GM12864 (cell line): Measurements from ENCODE around the gene MAP4.

Experiments
- DNase-seq: peaks from one replicate; pipeline ENCODE4 v3.0.0-alpha.2; 2011; ENCODE audit warnings: low read depth
- H3K4me3 ChIP-seq: 2 replicates; pipeline ENCODE4 v1.5.1; 2011; ENCODE audit warnings: mild to moderate bottlenecking, low read depth, low read length, control low read depth
- TF ChIP-seq, protein P1 (sequence below): IDR thresholded peaks from 2 replicates; pipeline ENCODE4 v1.5.1; 2011; ENCODE audit warnings: low read depth, mild to moderate bottlenecking, moderate library complexity, low read length, control low read depth, inconsistent platforms; ENCODE audit errors: missing control alignments

MAP4 gene

DNA sequence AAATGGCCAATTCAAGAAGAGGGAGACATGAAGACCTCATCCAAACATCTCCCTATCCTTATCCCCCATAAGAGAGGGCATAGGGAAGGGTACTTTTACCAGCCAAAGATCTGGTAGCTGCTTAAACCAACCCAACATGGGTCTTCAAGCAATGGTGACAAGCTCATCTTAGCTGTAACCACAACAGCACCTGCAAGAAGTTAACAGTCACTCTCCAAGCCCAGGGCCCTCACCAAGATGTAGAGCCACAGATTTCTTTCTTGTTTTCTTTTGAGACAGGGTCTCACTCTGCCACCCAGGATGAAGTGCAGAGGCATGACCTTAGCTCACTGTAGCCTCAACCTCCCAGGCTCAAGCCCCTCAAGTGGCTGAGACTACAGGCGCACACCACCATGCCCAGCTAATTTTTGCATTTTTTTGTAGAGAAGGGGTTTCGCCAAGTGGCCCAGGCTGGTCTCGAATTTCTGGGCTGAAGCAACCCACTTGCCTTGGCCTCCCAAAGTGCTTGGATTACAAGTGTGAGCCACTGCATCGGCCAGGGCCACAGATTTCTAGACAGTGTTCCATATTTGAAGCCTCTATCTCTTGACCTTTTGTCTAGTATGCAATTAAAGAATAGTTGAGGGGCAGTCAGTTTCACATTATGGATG, 156.1 kb downstream of the MAP4 start:
- DNase-seq = no peak
- TF ChIP-seq, protein P1, sequence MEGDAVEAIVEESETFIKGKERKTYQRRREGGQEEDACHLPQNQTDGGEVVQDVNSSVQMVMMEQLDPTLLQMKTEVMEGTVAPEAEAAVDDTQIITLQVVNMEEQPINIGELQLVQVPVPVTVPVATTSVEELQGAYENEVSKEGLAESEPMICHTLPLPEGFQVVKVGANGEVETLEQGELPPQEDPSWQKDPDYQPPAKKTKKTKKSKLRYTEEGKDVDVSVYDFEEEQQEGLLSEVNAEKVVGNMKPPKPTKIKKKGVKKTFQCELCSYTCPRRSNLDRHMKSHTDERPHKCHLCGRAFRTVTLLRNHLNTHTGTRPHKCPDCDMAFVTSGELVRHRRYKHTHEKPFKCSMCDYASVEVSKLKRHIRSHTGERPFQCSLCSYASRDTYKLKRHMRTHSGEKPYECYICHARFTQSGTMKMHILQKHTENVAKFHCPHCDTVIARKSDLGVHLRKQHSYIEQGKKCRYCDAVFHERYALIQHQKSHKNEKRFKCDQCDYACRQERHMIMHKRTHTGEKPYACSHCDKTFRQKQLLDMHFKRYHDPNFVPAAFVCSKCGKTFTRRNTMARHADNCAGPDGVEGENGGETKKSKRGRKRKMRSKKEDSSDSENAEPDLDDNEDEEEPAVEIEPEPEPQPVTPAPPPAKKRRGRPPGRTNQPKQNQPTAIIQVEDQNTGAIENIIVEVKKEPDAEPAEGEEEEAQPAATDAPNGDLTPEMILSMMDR = no peak
- H3K4me3 ChIP-seq = no peak overlapping the region

DNA sequence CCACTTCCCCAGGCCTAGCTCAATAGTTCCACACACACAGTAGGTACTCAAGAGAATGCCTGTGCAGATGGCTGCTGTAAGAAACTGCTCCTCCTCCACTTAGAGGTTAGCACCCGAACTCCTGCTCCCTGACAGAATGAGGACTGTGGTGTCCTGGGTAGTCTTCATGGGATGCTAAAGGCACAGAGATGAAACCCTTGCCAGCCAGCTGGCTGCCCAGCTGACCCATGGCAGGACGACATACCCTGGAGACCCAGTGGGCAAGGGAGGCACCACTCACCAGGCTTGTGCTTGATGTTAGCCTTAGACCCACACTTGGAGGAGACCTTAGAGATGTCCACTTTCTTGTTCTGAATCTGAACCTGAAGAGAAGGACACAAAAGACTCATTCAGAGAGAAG, 159.1 kb downstream of the MAP4 start:
- TF ChIP-seq, protein P1 = no peak
- H3K4me3 ChIP-seq = no peak overlapping the region
- DNase-seq = no peak

DNA sequence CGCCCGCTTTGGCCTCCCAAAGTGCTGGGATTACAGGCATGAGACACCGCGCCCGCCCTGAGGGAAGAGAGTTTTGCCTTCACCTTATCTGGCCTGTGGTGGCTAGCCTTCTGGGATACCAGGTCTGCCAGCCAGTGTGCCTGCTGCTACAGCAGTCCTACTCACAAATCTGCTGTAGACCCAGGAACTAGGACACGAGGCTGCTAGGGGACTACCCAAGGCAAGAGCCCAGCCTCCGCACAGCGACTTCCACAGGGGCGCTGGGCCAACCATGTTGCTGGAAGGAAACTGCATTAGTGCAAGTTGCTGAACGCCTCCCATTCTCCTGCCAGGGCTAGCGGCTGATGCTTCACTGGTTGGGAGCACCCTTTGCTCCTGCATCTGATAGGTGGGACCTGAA, 159.5 kb downstream of the MAP4 start:
- no peak overlapping the region for H3K4me3 ChIP-seq
- DNase-seq = no peak
- TF ChIP-seq, protein P1 = no peak

DNA sequence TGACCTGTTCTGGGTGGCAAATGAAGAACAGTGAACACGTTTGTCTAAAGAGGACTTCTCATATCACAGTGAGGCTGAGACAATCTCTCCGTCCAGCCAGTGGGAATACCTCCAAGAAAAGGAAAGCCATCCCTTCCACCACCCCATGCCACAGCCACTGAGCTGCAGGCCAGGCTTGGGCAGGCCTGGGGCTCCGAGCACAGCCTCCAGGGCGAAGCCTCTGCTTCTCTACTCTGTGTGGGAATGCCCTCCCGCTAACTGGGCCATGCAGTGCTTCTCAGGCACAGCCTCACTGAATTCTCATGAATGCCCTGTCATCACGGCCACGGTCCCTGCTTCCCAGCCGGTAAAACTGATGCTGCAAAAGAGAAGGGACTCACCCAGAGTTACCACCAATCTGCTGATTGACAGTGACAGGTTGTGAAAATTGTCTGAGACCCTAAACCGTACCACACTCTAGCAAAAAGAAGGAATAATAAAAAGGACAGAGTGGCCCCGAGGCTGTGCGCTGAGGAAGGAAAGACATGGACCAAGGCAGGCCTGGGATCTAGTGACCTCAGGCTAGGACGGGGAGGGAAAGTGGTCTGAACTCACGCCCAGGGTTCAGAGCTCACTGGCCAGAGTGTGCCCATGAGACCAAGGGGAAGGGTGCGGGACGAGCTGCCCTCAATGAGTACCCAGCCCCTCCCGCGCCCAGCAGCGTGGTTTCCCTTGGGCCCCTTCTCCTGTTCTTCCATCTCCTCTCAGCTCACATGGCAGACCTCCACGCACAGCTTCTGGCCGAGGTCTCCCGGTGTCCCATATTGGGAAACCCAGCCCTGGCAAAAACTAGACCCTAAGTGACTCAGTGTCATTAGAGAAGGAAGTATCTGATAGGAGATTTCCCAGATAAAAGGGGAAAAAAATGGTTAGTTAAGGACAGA, 160.5 kb downstream of the MAP4 start:
- TF ChIP-seq, protein P1 = no peak
- H3K4me3 ChIP-seq = no peak overlapping the region
- DNase-seq = no peak

DNA sequence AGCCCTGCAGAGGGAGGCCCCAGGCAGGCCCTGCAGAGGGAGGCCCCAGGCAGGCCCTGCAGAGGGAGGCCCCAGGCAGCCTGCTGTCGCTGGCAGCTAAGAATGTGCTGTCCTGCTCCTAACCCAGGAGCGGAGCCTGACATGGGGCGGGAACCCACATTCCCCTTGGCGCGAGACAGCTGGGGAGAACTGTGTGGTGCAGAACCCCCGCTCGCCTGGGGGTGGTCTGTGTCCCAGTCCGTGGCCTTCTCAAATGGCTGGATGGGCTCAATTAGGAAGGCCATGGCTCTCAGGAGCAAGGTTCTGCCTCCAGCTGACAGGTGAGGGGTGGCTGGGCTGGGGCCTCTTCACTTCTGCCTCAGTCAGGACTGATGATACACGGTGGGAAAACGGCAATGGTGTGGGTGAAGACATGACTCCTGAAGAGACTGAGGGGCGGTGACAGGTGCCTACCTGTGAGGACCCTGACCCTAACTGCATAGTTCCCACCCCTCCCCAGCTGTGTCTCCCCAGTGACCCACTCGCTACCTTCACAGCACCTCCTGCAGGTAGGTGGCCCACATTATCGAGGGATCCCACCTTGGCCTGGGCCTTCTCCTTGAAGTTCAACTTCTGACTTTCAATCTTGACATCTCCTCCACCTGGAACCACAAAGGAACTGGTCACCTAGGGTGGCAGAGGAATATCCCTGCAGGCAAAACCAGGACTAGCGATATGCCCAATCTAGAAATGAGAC, 161.3 kb downstream of the MAP4 start:
- TF ChIP-seq, protein P1 = no peak
- no peak overlapping the region for H3K4me3 ChIP-seq
- DNase-seq = no peak

DNA sequence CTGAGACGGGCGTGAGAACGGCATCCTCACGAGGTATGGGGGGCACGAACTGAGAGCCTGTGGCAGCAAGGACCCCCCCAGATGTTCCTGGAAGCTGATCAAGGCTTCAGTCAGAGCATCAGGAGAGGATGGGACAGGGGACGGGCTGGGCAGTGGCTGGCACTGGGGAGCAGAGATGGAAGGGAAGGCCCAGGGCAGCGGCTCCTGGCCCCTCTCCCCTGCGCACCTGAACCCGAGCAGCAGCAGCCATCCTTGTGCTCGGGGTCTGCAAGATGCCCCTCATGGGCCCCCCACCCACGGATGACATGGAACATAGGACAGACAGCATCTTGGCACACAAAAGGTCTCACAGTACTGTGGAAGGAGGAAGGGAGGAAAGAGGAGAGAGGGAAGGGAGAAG, 161.9 kb downstream of the MAP4 start:
- H3K4me3 ChIP-seq = no peak overlapping the region
- no peak for DNase-seq
- TF ChIP-seq, protein P1 = no peak
